Activated CD4-positive, alpha-beta T cell treated with anti-CD3 and anti-CD28 coated beads, Interleukin-2, amount 10 ng/mL, durations not matched to agents 24 days and 14 days (primary cell): ENCODE data around the gene RAI1. TPM values are rescaled to one million over a fixed set of nuclear protein-coding genes. Genes with fewer than 3 reads are reported as not detected.

Experiments used
- DNase-seq: peaks from one replicate; pipeline ENCODE4 v3.0.0; 2022
- H3K27ac Mint-ChIP-seq: one replicate; pipeline ENCODE4 v1.8.0; 2022; ENCODE audit warnings: mild to moderate bottlenecking, mixed read lengths
- H3K27me3 Mint-ChIP-seq: one replicate; pipeline ENCODE4 v1.8.0; 2022; ENCODE audit warnings: mixed read lengths
- H3K36me3 Mint-ChIP-seq: one replicate; pipeline ENCODE4 v1.8.0; 2022; ENCODE audit warnings: low read depth, mild to moderate bottlenecking, mixed read lengths
- H3K4me1 Mint-ChIP-seq: one replicate; pipeline ENCODE4 v1.8.0; 2021; ENCODE audit warnings: mixed read lengths
- H3K4me3 Mint-ChIP-seq: one replicate; pipeline ENCODE4 v1.8.0; 2022; ENCODE audit warnings: mild to moderate bottlenecking, moderate library complexity, mixed read lengths
- H3K9me3 Mint-ChIP-seq: one replicate; pipeline ENCODE4 v1.8.0; 2021; ENCODE audit warnings: mixed read lengths
- intact Hi-C: fragments of 100-400 bp; cut with micrococcal nuclease; formaldehyde crosslinking; loops from one replicate; pipeline ENCODE4 v1.15.1; 2023
- total RNA-seq: library from RNA; stranded (reverse); gene quantifications from 2 replicates; pipeline ENCODE4 v1.2.3, GENCODE V29; 2022

Gene RAI1
- total RNA-seq, 1 donor from 2014 or later = 34.5 TPM

GRCh38 chr17:17739388-17740066 lies 58.3 kb downstream of the RAI1 start:
- H3K27me3 Mint-ChIP-seq = no peaks in the 10 kb centered on the region
- H3K27ac Mint-ChIP-seq = no peak overlapping the region

GRCh38 chr17:17740615-17741348 lies 59.5 kb downstream of the RAI1 start:
- Mint-ChIP-seq H3K36me3 (no peaks in the 10 kb centered on the region), H3K4me1 (peaks cover 19% of the 10 kb centered on the region), H3K27me3 (no peaks in the 10 kb centered on the region), H3K9me3 (no peaks in the 10 kb centered on the region), H3K4me3 (peak overlapping the region; percentile 35), H3K27ac (no peak overlapping the region)
- intact Hi-C loops = no loop called here
- DNase-seq = peak; percentile 76

More at GRCh38 chr17:17739388-17740066, 58.3 kb downstream of the RAI1 start:
- intact Hi-C loops = no loop called here
- DNase-seq = no peak
- H3K9me3 Mint-ChIP-seq = no peaks in the 10 kb centered on the region
- H3K4me3 Mint-ChIP-seq = no peak overlapping the region
- peaks cover 23% of the 10 kb centered on the region for H3K4me1 Mint-ChIP-seq
- no peaks in the 10 kb centered on the region for H3K36me3 Mint-ChIP-seq

GRCh38 chr17:17741349-17742023 lies 60.2 kb downstream of the RAI1 start:
- Mint-ChIP-seq H3K4me1 (peaks cover 14% of the 10 kb centered on the region), H3K36me3 (no peaks in the 10 kb centered on the region), H3K4me3 (no peak overlapping the region), H3K9me3 (no peaks in the 10 kb centered on the region), H3K27me3 (no peaks in the 10 kb centered on the region), H3K27ac (no peak overlapping the region)
- intact Hi-C loops = no loop called here
- DNase-seq = no peak

GRCh38 chr17:17742133-17742621 lies 60.9 kb downstream of the RAI1 start:
- Mint-ChIP-seq H3K27ac (no peak overlapping the region), H3K4me1 (peaks cover 10% of the 10 kb centered on the region), H3K36me3 (no peaks in the 10 kb centered on the region), H3K9me3 (no peaks in the 10 kb centered on the region), H3K4me3 (no peak overlapping the region), H3K27me3 (no peaks in the 10 kb centered on the region)
- intact Hi-C loops = no loop called here
- no peak for DNase-seq

- no peaks in the 10 kb centered on the region for H3K36me3 Mint-ChIP-seq
- intact Hi-C loops = no loop called here
- no peaks in the 10 kb centered on the region for H3K9me3 Mint-ChIP-seq
- no peaks in the 10 kb centered on the region for H3K27me3 Mint-ChIP-seq
- peaks cover 10% of the 10 kb centered on the region for H3K4me1 Mint-ChIP-seq
- DNase-seq = no peak
- H3K27ac Mint-ChIP-seq = no peak overlapping the region
- no peak overlapping the region for H3K4me3 Mint-ChIP-seq
Observed at GRCh38 chr17:17742688-17743390, 61.6 kb downstream of the RAI1 start.

- H3K9me3 Mint-ChIP-seq = no peaks in the 10 kb centered on the region
Observed at GRCh38 chr17:17743391-17744112, 62.3 kb downstream of the RAI1 start.

GRCh38 chr17:17744116-17744515 lies 62.9 kb downstream of the RAI1 start:
- H3K9me3 Mint-ChIP-seq = no peaks in the 10 kb centered on the region
- intact Hi-C loops = no loop called here
- peaks cover 10% of the 10 kb centered on the region for H3K4me1 Mint-ChIP-seq
- no peak for DNase-seq
- no peak overlapping the region for H3K4me3 Mint-ChIP-seq
- H3K27me3 Mint-ChIP-seq = no peaks in the 10 kb centered on the region
- no peaks in the 10 kb centered on the region for H3K36me3 Mint-ChIP-seq
- no peak overlapping the region for H3K27ac Mint-ChIP-seq

More at GRCh38 chr17:17743391-17744112, 62.3 kb downstream of the RAI1 start:
- Mint-ChIP-seq H3K36me3 (no peaks in the 10 kb centered on the region), H3K4me3 (no peak overlapping the region), H3K27ac (no peak overlapping the region), H3K27me3 (no peaks in the 10 kb centered on the region), H3K4me1 (peaks cover 10% of the 10 kb centered on the region)
- intact Hi-C loops = no loop called here
- no peak for DNase-seq

GRCh38 chr17:17745476-17746455 lies 64.5 kb downstream of the RAI1 start:
- no peaks in the 10 kb centered on the region for H3K9me3 Mint-ChIP-seq
- no peaks in the 10 kb centered on the region for H3K36me3 Mint-ChIP-seq
- no peak for DNase-seq
- intact Hi-C loops = no loop called here
- H3K27me3 Mint-ChIP-seq = no peaks in the 10 kb centered on the region
- H3K4me1 Mint-ChIP-seq = peaks cover 18% of the 10 kb centered on the region
- no peak overlapping the region for H3K27ac Mint-ChIP-seq
- no peak overlapping the region for H3K4me3 Mint-ChIP-seq

- no peak overlapping the region for H3K4me3 Mint-ChIP-seq
- H3K4me1 Mint-ChIP-seq = peaks cover 33% of the 10 kb centered on the region
- intact Hi-C loops = no loop called here
- H3K36me3 Mint-ChIP-seq = no peaks in the 10 kb centered on the region
- DNase-seq = no peak
- no peaks in the 10 kb centered on the region for H3K9me3 Mint-ChIP-seq
- H3K27me3 Mint-ChIP-seq = no peaks in the 10 kb centered on the region
- no peak overlapping the region for H3K27ac Mint-ChIP-seq
Observed at GRCh38 chr17:17748179-17748578, 66.9 kb downstream of the RAI1 start.

GRCh38 chr17:17748604-17749003 lies 67.3 kb downstream of the RAI1 start:
- no peak overlapping the region for H3K27ac Mint-ChIP-seq
- no peaks in the 10 kb centered on the region for H3K9me3 Mint-ChIP-seq
- DNase-seq = no peak
- H3K36me3 Mint-ChIP-seq = no peaks in the 10 kb centered on the region
- intact Hi-C loops = no loop called here
- peaks cover 35% of the 10 kb centered on the region for H3K4me1 Mint-ChIP-seq
- H3K27me3 Mint-ChIP-seq = no peaks in the 10 kb centered on the region
- H3K4me3 Mint-ChIP-seq = no peak overlapping the region

GRCh38 chr17:17749025-17749772 lies 67.9 kb downstream of the RAI1 start:
- H3K4me1 Mint-ChIP-seq = peaks cover 38% of the 10 kb centered on the region
- no peaks in the 10 kb centered on the region for H3K9me3 Mint-ChIP-seq
- intact Hi-C loops = no loop called here
- peak overlapping the region; percentile 73 for H3K27ac Mint-ChIP-seq
- no peaks in the 10 kb centered on the region for H3K27me3 Mint-ChIP-seq
- peak overlapping the region; percentile 24 for H3K4me3 Mint-ChIP-seq
- H3K36me3 Mint-ChIP-seq = no peaks in the 10 kb centered on the region
- no peak for DNase-seq

- DNase-seq = peak; percentile 87
- H3K4me1 Mint-ChIP-seq = peaks cover 38% of the 10 kb centered on the region
- no peaks in the 10 kb centered on the region for H3K36me3 Mint-ChIP-seq
- H3K27me3 Mint-ChIP-seq = no peaks in the 10 kb centered on the region
- no peaks in the 10 kb centered on the region for H3K9me3 Mint-ChIP-seq
- H3K27ac Mint-ChIP-seq = peak overlapping the region; percentile 73
- H3K4me3 Mint-ChIP-seq = peak overlapping the region; percentile 24
- intact Hi-C loops = loop anchor here (5.0 kb wide), 2 partner anchors 72 to 158 kb away; partner anchors contain the start of gene PEMT
Observed at GRCh38 chr17:17749921-17750320, 68.7 kb downstream of the RAI1 start.
